ENCODE results near the gene CXCR5.

DNA sequence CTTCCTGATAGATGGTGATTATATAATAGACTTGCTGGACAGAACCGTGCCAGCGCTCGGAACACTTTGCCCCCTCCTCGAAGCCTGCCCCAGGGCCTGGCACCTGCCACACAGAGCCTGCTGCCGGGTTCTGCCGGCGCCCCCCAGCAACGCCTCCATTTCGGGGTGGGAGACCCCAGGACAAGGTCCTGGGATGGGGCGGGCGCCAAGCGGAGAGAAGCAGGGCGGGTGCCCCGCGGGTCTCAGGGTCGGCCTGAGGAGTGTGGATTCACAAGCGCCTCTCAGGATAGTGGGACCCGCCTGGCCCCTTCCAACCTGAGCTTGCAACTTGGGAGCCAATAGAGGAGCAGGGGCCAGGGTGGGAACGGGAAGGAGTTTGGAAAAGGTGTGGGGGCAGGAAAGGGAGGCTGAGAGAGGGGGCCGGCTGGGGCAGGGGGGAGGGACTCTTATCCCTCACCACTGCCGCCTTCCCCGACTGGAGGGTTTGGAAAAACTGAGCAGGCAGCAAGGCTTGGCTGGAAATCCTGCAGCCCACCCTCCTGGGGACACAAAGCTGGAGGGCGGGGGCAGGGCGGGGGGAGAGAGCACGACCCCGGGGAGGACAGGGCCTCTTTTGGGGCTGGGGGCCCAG is 45.3 kb downstream of the CXCR5 start:
- TF ChIP-seq, protein P1, sequence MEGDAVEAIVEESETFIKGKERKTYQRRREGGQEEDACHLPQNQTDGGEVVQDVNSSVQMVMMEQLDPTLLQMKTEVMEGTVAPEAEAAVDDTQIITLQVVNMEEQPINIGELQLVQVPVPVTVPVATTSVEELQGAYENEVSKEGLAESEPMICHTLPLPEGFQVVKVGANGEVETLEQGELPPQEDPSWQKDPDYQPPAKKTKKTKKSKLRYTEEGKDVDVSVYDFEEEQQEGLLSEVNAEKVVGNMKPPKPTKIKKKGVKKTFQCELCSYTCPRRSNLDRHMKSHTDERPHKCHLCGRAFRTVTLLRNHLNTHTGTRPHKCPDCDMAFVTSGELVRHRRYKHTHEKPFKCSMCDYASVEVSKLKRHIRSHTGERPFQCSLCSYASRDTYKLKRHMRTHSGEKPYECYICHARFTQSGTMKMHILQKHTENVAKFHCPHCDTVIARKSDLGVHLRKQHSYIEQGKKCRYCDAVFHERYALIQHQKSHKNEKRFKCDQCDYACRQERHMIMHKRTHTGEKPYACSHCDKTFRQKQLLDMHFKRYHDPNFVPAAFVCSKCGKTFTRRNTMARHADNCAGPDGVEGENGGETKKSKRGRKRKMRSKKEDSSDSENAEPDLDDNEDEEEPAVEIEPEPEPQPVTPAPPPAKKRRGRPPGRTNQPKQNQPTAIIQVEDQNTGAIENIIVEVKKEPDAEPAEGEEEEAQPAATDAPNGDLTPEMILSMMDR (optimal IDR thresholded peaks at IDR 0.05 in 1 of 3, IDR thresholded peaks at IDR 0.05 in 1 of 3, conservative IDR thresholded peaks at IDR 0.05 in 1 of 3; ENCODE audit: extremely low read depth in 1 of 3, insufficient read depth in 2 of 3, low read length in 3 of 3): no peak
- no peak for TF ChIP-seq EZH2 (IDR thresholded peaks at IDR 0.05; ENCODE audit: low read length)

All from keratinocyte (primary cell).